H4 (cell line): ENCODE data around the gene PTGR3. TPM values are rescaled to one million over a fixed set of nuclear protein-coding genes. Genes with fewer than 3 reads are reported as not detected.
A peak's percentile ranks its signal among the peaks of the same experiment; 100 is the strongest.

Experiments
- DNase-seq: peaks from one replicate; pipeline ENCODE4 v3.0.0-alpha.2; 2015; ENCODE audit warnings: low spot score
- total RNA-seq: library from RNA; depleted of rRNA; stranded (reverse); fragments of >200 nt; shearing (Covaris generic); gene quantifications from 2 replicates; pipeline ENCODE4 v1.2.3, GENCODE V29; 2014; rRNA removed

The PTGR3 gene, protein sequence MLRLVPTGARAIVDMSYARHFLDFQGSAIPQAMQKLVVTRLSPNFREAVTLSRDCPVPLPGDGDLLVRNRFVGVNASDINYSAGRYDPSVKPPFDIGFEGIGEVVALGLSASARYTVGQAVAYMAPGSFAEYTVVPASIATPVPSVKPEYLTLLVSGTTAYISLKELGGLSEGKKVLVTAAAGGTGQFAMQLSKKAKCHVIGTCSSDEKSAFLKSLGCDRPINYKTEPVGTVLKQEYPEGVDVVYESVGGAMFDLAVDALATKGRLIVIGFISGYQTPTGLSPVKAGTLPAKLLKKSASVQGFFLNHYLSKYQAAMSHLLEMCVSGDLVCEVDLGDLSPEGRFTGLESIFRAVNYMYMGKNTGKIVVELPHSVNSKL
- total RNA-seq: 14.0 and 16.5 TPM in 2 replicates

GRCh38 chr18:75209129-75209950 is at the start of gene PTGR3:
Gene PTGR3 (minus strand): TSS chr18:75209139. CDS start chr18:75209058, 81 bp downstream.
- peak; percentile 90 for DNase-seq

DNA sequence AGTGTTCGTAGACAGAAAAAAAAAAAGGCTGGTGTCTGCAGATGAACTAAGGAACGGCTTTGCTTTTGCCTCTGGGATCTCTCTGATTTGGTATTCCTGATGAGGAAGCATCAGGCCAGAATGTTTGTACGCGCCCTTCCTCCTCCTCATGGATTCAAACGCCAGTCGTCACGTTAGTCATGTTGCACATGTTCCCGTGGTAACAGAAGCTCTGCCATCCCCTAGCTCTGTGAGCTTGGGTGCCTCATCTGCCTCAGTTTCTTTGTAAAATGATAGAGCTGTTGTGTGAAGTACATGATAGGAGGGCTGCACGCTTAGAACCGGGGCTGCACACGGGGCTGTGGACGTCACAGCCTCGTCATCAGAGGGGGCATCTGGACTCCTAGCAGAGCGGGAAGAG is 48.7 kb upstream of the PTGR3 start:
- DNase-seq: no peak

GRCh38 chr18:75256376-75256775 is 47.4 kb upstream of the PTGR3 start:
- DNase-seq: no peak

DNA sequence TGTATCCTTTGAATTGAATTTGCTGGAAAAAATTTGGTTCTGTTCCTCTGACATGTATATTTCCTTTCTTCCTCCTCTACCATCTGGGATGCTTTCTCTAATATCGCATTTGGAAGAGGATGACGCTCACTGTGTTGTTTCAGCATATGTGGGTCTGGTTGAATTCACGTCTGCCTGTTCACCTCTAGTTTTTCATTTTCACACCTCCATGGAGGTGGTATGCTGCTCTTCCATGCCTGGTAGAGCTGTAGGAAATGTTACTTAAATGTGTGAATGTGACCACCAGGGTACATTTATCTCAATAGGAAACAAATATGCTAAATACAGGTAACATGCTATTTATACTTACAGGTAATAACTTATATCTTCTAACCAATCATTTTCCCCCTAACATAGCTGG is 46.2 kb upstream of the PTGR3 start:
- DNase-seq: no peak

DNA sequence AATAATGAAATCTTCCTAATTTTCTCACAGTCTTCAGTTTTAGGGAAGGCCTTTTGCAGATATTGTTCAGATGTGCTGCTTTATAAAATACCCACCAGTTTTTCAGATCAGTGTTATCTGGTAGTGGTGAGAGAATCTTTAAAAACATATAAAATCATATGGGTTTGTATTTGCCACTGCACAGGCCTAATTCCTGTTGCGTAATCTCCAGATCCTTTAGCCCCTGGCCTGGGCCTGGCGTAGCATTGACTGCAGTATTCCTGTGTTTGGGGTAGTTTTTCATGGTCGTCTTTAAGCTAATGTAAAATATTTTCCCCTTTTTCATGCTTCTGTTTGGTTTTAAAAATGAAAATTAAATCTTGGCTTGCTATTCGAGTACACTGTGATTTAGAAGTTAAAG is 44.8 kb upstream of the PTGR3 start:
- no peak for DNase-seq

DNA sequence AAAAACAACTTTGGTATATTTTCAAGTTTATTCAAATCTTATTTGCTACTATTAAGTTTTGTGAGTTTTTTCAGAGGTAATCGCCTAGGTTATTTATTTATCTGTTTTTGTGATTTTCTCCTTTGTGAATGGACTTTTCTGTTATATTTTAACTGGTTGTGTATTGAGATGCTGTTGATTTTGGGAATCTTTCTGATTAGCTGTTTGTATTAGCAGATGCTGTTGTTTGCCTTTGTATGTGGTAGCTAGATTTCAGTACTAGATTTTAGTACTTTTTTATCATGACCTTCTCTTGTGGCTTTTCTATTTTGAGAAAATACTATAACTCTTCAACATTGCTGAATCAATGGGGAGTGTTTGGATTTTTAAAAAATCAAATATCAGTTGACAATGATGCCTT is 44.1 kb upstream of the PTGR3 start:
- DNase-seq: no peak

GRCh38 chr18:75252136-75252535 is 43.2 kb upstream of the PTGR3 start:
- DNase-seq: no peak

- no peak for DNase-seq
Measured at GRCh38 chr18:75251466-75251865, 42.5 kb upstream of the PTGR3 start.

- DNase-seq: no peak
Measured at GRCh38 chr18:75250471-75250821, 41.5 kb upstream of the PTGR3 start.

DNA sequence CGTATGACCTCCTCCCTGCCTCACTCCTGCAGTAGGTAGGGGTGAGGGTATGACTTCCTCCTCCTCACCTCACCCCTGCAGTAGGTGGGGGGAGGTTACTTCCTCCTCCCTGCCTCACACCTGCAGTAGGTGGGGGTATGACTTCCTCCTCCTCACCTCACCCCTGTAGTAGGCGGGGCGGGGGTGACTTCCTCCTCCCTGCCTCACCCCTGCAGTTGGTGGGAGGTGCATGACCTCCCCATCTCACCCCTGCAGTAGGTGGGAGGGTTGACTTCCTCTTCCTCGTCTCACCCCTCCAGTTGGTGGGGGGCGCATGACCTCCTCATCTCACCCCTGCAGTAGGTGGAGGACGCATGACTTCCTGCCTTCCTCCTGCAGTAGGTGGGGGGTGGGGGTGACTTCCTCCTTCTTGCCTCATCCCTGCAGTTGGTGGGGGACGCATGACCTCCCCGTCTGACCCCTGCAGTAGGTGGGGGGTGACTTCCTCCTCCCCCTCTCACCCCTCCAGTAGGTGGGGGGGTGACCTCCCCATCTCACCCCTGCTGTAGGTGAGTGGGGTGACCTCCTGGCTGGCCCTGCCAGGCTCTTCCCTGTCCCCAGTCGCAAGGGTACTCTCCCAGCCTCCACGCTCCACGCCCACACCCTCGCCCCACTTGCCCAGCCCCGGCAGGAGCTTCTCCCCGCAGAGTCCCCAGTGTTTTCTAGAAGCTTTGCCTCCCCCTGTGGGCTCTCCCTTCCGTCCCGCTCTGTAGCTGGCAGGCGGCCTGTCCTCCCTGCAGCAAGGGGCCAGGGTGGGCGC is 40.9 kb upstream of the PTGR3 start:
- no peak for DNase-seq

DNA sequence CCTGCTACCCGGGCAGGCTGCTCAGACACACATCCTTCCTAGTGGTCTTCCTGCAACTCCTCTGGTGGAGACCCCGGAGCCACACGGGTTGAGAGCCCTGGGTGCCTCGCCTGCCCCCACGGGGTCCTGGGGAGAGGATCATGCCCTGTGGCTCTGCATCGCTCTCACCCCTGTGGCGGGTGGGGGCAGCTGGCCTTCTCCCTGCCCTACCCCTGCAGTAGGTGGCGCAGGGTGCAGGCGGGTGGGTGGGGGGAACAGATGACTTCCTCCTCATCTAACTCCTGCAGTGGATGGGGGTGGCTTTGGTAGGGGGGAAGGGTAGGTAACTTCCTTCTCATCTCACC is 40.2 kb upstream of the PTGR3 start:
- DNase-seq: no peak

GRCh38 chr18:75248426-75249174 is 39.7 kb upstream of the PTGR3 start:
- DNase-seq: no peak

- peak; percentile 61 for DNase-seq
Measured at GRCh38 chr18:75247611-75248421, 38.9 kb upstream of the PTGR3 start.

GRCh38 chr18:75246721-75247610 is 38.0 kb upstream of the PTGR3 start:
- DNase-seq: no peak

DNA sequence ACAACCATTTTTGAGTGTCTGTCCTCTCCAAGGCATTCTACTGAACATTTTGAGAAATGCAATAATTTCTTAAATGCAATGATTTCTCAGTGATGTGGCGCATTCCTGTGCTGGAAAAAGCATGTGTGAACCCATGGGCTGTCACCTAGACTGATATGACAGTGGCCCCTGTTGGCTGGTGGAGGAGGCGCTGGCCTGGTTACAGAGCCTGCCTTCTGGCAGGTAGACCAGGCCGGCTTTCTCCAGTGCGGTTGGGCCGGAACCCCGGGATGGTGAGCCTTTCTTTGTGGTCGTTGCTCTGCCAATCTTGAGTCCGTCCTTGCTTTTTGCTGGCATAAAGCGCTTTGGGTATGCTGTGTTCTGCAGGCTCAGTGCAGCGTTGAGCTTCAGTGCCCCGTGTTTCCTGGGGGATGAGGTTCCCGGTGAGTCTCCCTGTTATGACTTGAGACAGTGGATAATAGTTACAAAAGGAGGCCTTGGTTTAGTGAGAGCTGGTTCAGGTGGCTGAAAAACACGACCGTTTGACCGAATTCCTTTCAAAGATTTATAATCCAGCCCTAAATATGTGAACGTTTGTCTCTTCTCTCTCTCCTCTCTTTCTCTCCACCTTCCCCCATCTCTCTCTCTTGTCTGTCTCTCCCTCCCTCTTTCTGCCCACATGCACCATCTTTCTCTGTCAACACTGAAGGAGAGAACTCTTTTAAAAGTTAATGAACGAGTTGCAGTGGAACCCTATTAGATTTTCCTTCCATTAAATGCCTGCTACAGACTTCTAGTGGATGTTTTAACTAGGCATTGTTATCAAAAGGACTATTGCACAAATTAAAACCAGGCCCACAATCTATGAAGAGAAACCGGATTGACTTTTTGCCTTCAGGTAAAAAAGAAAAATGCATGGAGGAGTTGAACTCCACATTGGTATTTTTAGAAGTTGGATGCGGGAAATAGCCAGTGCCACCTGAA is 35.7 kb upstream of the PTGR3 start:
- DNase-seq: no peak

- no peak for DNase-seq
Measured at GRCh38 chr18:75241705-75242104, 32.8 kb upstream of the PTGR3 start.

DNA sequence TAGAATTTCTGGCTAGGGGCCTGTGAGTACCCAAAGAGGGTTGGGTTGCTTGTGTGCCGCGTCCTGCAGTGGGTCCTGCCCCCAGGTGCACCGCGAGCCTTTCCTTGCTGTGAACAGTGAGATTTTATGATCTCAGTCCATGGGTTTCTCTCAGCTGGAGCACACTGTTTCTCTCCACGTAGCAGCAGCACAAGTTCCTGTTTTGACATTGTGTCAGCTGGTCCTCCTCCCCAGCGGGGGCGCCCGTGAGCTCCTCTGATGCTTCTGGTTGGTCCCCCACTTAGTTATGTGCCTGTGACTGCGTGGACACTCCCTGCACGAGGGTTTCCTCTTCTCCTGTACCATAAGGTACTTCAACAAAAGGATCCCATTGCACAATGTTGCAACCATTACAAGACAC is 31.5 kb upstream of the PTGR3 start:
- DNase-seq: no peak

GRCh38 chr18:75238786-75239185 is 29.8 kb upstream of the PTGR3 start:
- DNase-seq: no peak

DNA sequence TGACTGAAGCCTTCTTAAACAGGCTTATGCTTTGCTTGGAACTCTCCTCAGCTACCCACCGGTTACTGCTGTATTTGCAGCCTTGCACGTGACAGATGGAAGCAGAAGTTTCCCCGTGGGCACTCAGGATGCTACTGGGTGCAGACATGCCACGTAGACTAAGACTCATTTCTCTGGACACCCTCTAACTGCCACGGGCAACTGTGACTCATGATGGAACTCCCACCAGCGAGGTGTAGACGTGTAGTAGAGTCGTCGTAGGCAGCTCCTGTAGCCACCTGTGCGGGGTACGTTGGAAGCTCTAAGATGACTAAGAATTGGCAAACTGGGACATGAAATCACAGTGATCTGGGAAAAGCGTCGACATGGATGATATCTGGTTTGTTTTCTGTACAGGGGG is 29.2 kb upstream of the PTGR3 start:
- no peak for DNase-seq
